WTC11 (cell line): ENCODE data around the gene OR52M1. TPM values are rescaled to one million over a fixed set of nuclear protein-coding genes. Genes with fewer than 3 reads are reported as not detected.

Experiments used
- ATAC-seq: fragments of 200-7000 bp; cut with Tn5 transposase; 2 replicates; pipeline ENCODE4 v1.10.0; 2021; ENCODE audit warnings: mild to moderate bottlenecking, moderate library complexity
- CTCF ChIA-PET: fragments of 300-600 bp; sonication (Branson Sonifier 250); formaldehyde crosslinking; loops from one replicate; lab custom pipeline; 2021; ENCODE audit warnings: antibody characterized with exemption; lab: Charles Lee
- POLR2A ChIA-PET: fragments of 350-600 bp; sonication (Branson Sonifier 250); formaldehyde crosslinking; loops from one replicate; lab custom pipeline; 2021; ENCODE audit warnings: antibody characterized with exemption; lab: Charles Lee
- DNase-seq: peaks from one replicate; pipeline ENCODE4 v3.0.0; 2021; ENCODE audit warnings: low spot score
- H3K27ac Mint-ChIP-seq: 2 replicates; pipeline ENCODE4 v1.8.0; 2021; ENCODE audit warnings: mixed read lengths
- H3K27me3 Mint-ChIP-seq: 2 replicates; pipeline ENCODE4 v1.8.0; 2021; ENCODE audit warnings: low read depth, mild to moderate bottlenecking, moderate library complexity, mixed read lengths
- H3K36me3 Mint-ChIP-seq: 2 replicates; pipeline ENCODE4 v1.8.0; 2021; ENCODE audit warnings: mixed read lengths
- H3K4me1 Mint-ChIP-seq: 2 replicates; pipeline ENCODE4 v1.8.0; 2022; ENCODE audit warnings: mixed read lengths
- H3K4me3 Mint-ChIP-seq: 2 replicates; pipeline ENCODE4 v1.8.0; 2021; ENCODE audit warnings: mild to moderate bottlenecking, moderate library complexity, mixed read lengths
- H3K9me3 Mint-ChIP-seq: 2 replicates; pipeline ENCODE4 v1.8.0; 2021; ENCODE audit warnings: mixed read lengths
- CREM ChIP-seq: sonication (generic); formaldehyde crosslinking; IDR thresholded peaks from 2 replicates; pipeline ENCODE4 v1.8.1; 2022; ENCODE audit warnings: mild to moderate bottlenecking, missing genetic modification reagents, moderate library complexity
- ESRRA ChIP-seq: sonication (generic); formaldehyde crosslinking; IDR thresholded peaks from 2 replicates; pipeline ENCODE4 v1.8.1; 2022; ENCODE audit warnings: mild to moderate bottlenecking, missing genetic modification reagents, borderline replicate concordance
- ETV6 ChIP-seq: sonication (generic); formaldehyde crosslinking; IDR thresholded peaks from 2 replicates; pipeline ENCODE4 v1.8.1; 2022; ENCODE audit warnings: mild to moderate bottlenecking, missing genetic modification reagents
- FOXJ3 ChIP-seq: sonication (generic); formaldehyde crosslinking; IDR thresholded peaks from 2 replicates; pipeline ENCODE4 v1.9.0; 2021; ENCODE audit warnings: missing genetic modification reagents, mild to moderate bottlenecking, borderline replicate concordance
- FOXK1 ChIP-seq: sonication (generic); formaldehyde crosslinking; IDR thresholded peaks from 2 replicates; pipeline ENCODE4 v1.8.0; 2022; ENCODE audit warnings: mild to moderate bottlenecking, moderate library complexity, missing genetic modification reagents
- FOXP1 ChIP-seq: sonication (generic); formaldehyde crosslinking; IDR thresholded peaks from 2 replicates; pipeline ENCODE4 v1.8.0; 2022; ENCODE audit warnings: missing genetic modification reagents, mild to moderate bottlenecking, moderate library complexity, borderline replicate concordance
- GABPB1 ChIP-seq: sonication (generic); formaldehyde crosslinking; IDR thresholded peaks from 2 replicates; pipeline ENCODE4 v1.8.1; 2023; ENCODE audit warnings: mild to moderate bottlenecking, missing genetic modification reagents
- SMAD4 ChIP-seq: sonication (generic); formaldehyde crosslinking; IDR thresholded peaks from 2 replicates; pipeline ENCODE4 v1.8.0; 2022; ENCODE audit warnings: mild to moderate bottlenecking, missing genetic modification reagents
- TP53 ChIP-seq: sonication (generic); formaldehyde crosslinking; IDR thresholded peaks from 2 replicates; pipeline ENCODE4 v1.8.1; 2023; ENCODE audit warnings: mild to moderate bottlenecking, missing genetic modification reagents
- ZNF317 ChIP-seq: sonication (generic); formaldehyde crosslinking; IDR thresholded peaks from 2 replicates; pipeline ENCODE4 v1.8.1; 2023; ENCODE audit warnings: low read depth, mild to moderate bottlenecking, moderate library complexity, missing genetic modification reagents, borderline replicate concordance
- ZNF416 ChIP-seq: fragments of 250-450 bp; sonication (Bioruptor Pico); IDR thresholded peaks from 2 replicates; pipeline ENCODE4 v1.9.0; 2021; ENCODE audit warnings: mild to moderate bottlenecking, inconsistent platforms
- total RNA-seq: library from RNA; stranded (reverse); gene quantifications from 3 replicates; pipeline ENCODE4 v1.2.3, GENCODE V29; 2021
- TF ChIP-seq, protein P1 (sequence below): fragments of 250-450 bp; sonication (Bioruptor Pico); conservative IDR thresholded peaks from 2 replicates; pipeline ENCODE4 v1.9.0; 2021; ENCODE audit warnings: mild to moderate bottlenecking
- TF ChIP-seq, protein P2 (sequence below): sonication (generic); formaldehyde crosslinking; IDR thresholded peaks from 2 replicates; pipeline ENCODE4 v1.8.1; 2023; ENCODE audit warnings: mild to moderate bottlenecking, missing genetic modification reagents, borderline replicate concordance
- TF ChIP-seq, protein P3 (sequence below): fragments of 250-450 bp; sonication (Bioruptor Pico); IDR thresholded peaks from 2 replicates; pipeline ENCODE4 v1.9.0; 2021; ENCODE audit warnings: mild to moderate bottlenecking, borderline replicate concordance
- TF ChIP-seq, protein P4 (sequence below): sonication (generic); formaldehyde crosslinking; IDR thresholded peaks from 2 replicates; pipeline ENCODE4 v1.8.1; 2023; ENCODE audit warnings: mild to moderate bottlenecking, missing genetic modification reagents
- TF ChIP-seq, protein P5 (sequence below): sonication (generic); formaldehyde crosslinking; IDR thresholded peaks from 2 replicates; pipeline ENCODE4 v1.8.1; 2022; ENCODE audit warnings: low read depth, missing genetic modification reagents, borderline replicate concordance

The OR52M1 gene
- total RNA-seq, 1 experiment from 2014 or later, result not detected

DNA sequence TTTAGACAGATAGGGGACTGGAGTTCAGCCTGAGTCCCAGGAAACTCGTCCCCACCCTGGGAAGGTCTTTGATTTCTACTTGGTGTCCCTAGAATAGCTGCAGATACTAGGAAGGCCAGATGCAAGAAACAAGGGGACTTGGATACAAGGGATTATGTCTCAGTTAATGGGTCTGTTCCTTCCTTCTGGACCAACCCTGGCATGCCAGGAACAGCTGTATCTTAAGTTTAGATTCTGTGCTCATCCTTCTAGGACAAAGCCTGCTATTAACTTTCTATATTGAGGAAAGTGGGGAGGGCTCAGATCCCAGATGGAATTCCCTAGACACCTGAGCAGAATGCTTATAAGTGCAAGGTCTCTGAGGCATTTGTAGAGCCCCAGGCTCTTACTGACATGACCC, 3.9 kb upstream of the OR52M1 start:
- H3K27ac Mint-ChIP-seq, result no peak overlapping the region
- H3K4me1 Mint-ChIP-seq, result no peaks in the 10 kb centered on the region
- H3K9me3 Mint-ChIP-seq, result peaks cover 4% of the 10 kb centered on the region; the same call in 1 of the 2 replicates
- ChIA-PET CTCF (interaction anchor here (2.3 to 5.8 kb wide), 2 partner anchors 11 to 354 kb away, joined by 9 to 104 read pairs; no protein-coding TSS in a partner anchor), POLR2A (no interaction called here)
- no peak for DNase-seq
- no peak for ATAC-seq
- TF ChIP-seq GABPB1 (CRISPR knock-in tag), result no peak
- TF ChIP-seq ZNF317 (CRISPR knock-in tag), result no peak
- TF ChIP-seq FOXJ3 (CRISPR knock-in tag), result no peak
- no peak for TF ChIP-seq ETV6 (CRISPR knock-in tag)
- no peak for TF ChIP-seq CREM (CRISPR knock-in tag)
- TF ChIP-seq, protein P1, sequence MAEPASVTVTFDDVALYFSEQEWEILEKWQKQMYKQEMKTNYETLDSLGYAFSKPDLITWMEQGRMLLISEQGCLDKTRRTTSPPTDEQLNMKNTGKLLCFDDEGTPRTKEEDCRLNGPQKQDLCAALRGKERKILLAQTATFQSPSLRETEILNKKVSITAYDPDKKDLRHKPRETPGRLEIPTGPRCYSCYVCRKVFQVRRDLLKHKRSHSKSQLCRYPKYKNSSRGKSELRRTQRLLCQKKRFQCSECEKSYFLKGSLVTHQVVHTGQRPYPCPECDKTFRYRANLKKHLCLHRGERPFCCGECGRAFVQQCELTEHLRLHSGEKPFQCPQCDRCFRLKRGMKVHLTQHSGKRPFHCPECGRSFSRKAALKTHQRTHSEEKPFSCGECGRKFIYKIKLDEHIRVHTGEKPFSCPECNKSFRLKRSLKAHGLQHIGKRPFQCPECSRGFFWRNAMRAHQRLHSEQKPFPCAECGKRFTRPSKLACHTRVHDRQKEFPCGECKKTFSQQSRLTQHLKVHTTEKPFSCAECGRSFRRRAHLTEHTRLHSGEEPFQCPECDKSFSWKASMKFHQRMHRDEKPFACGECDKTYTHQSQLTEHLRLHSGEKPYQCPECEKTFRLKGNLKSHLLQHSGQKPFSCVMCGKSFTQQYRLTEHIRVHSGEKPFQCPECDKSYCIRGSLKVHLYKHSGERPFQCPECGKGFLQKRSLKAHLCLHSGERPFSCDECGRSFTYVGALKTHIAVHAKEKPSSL (CRISPR knock-in tag), result no peak
- TF ChIP-seq TP53 (CRISPR knock-in tag), result no peak
- TF ChIP-seq ZNF416 (CRISPR knock-in tag), result no peak
- TF ChIP-seq, protein P2, sequence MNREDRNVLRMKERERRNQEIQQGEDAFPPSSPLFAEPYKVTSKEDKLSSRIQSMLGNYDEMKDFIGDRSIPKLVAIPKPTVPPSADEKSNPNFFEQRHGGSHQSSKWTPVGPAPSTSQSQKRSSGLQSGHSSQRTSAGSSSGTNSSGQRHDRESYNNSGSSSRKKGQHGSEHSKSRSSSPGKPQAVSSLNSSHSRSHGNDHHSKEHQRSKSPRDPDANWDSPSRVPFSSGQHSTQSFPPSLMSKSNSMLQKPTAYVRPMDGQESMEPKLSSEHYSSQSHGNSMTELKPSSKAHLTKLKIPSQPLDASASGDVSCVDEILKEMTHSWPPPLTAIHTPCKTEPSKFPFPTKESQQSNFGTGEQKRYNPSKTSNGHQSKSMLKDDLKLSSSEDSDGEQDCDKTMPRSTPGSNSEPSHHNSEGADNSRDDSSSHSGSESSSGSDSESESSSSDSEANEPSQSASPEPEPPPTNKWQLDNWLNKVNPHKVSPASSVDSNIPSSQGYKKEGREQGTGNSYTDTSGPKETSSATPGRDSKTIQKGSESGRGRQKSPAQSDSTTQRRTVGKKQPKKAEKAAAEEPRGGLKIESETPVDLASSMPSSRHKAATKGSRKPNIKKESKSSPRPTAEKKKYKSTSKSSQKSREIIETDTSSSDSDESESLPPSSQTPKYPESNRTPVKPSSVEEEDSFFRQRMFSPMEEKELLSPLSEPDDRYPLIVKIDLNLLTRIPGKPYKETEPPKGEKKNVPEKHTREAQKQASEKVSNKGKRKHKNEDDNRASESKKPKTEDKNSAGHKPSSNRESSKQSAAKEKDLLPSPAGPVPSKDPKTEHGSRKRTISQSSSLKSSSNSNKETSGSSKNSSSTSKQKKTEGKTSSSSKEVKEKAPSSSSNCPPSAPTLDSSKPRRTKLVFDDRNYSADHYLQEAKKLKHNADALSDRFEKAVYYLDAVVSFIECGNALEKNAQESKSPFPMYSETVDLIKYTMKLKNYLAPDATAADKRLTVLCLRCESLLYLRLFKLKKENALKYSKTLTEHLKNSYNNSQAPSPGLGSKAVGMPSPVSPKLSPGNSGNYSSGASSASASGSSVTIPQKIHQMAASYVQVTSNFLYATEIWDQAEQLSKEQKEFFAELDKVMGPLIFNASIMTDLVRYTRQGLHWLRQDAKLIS (CRISPR knock-in tag), result no peak
- TF ChIP-seq FOXK1 (CRISPR knock-in tag), result no peak
- TF ChIP-seq SMAD4 (CRISPR knock-in tag), result no peak
- TF ChIP-seq, protein P3, sequence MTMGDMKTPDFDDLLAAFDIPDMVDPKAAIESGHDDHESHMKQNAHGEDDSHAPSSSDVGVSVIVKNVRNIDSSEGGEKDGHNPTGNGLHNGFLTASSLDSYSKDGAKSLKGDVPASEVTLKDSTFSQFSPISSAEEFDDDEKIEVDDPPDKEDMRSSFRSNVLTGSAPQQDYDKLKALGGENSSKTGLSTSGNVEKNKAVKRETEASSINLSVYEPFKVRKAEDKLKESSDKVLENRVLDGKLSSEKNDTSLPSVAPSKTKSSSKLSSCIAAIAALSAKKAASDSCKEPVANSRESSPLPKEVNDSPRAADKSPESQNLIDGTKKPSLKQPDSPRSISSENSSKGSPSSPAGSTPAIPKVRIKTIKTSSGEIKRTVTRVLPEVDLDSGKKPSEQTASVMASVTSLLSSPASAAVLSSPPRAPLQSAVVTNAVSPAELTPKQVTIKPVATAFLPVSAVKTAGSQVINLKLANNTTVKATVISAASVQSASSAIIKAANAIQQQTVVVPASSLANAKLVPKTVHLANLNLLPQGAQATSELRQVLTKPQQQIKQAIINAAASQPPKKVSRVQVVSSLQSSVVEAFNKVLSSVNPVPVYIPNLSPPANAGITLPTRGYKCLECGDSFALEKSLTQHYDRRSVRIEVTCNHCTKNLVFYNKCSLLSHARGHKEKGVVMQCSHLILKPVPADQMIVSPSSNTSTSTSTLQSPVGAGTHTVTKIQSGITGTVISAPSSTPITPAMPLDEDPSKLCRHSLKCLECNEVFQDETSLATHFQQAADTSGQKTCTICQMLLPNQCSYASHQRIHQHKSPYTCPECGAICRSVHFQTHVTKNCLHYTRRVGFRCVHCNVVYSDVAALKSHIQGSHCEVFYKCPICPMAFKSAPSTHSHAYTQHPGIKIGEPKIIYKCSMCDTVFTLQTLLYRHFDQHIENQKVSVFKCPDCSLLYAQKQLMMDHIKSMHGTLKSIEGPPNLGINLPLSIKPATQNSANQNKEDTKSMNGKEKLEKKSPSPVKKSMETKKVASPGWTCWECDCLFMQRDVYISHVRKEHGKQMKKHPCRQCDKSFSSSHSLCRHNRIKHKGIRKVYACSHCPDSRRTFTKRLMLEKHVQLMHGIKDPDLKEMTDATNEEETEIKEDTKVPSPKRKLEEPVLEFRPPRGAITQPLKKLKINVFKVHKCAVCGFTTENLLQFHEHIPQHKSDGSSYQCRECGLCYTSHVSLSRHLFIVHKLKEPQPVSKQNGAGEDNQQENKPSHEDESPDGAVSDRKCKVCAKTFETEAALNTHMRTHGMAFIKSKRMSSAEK, result no peak
- TF ChIP-seq, protein P4, sequence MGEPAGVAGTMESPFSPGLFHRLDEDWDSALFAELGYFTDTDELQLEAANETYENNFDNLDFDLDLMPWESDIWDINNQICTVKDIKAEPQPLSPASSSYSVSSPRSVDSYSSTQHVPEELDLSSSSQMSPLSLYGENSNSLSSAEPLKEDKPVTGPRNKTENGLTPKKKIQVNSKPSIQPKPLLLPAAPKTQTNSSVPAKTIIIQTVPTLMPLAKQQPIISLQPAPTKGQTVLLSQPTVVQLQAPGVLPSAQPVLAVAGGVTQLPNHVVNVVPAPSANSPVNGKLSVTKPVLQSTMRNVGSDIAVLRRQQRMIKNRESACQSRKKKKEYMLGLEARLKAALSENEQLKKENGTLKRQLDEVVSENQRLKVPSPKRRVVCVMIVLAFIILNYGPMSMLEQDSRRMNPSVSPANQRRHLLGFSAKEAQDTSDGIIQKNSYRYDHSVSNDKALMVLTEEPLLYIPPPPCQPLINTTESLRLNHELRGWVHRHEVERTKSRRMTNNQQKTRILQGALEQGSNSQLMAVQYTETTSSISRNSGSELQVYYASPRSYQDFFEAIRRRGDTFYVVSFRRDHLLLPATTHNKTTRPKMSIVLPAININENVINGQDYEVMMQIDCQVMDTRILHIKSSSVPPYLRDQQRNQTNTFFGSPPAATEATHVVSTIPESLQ (CRISPR knock-in tag), result no peak
- TF ChIP-seq, protein P5, sequence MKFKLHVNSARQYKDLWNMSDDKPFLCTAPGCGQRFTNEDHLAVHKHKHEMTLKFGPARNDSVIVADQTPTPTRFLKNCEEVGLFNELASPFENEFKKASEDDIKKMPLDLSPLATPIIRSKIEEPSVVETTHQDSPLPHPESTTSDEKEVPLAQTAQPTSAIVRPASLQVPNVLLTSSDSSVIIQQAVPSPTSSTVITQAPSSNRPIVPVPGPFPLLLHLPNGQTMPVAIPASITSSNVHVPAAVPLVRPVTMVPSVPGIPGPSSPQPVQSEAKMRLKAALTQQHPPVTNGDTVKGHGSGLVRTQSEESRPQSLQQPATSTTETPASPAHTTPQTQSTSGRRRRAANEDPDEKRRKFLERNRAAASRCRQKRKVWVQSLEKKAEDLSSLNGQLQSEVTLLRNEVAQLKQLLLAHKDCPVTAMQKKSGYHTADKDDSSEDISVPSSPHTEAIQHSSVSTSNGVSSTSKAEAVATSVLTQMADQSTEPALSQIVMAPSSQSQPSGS, result no peak
- TF ChIP-seq ESRRA (CRISPR knock-in tag), result no peak
- TF ChIP-seq FOXP1 (CRISPR knock-in tag), result no peak
- H3K36me3 Mint-ChIP-seq, result no peaks in the 10 kb centered on the region
- peaks cover 10% of the 10 kb centered on the region for H3K27me3 Mint-ChIP-seq
- no peak overlapping the region for H3K4me3 Mint-ChIP-seq
